ENCODE results near the gene TMEM88.
A peak's percentile ranks its signal among the peaks of the same experiment; 100 is the strongest.

TMEM88 gene

GRCh38 chr17:7843536-7844291 is 11.2 kb upstream of the TMEM88 start:
- peak; percentile 87 for DNase-seq (ENCODE audit: low read depth)

- DNase-seq (ENCODE audit: low read depth): peak; percentile 94
Measured at GRCh38 chr17:7844292-7845154, 10.3 kb upstream of the TMEM88 start.

GRCh38 chr17:7845359-7846062 is 9.4 kb upstream of the TMEM88 start:
- DNase-seq (ENCODE audit: low read depth): no peak

GRCh38 chr17:7846063-7846735 is 8.7 kb upstream of the TMEM88 start:
- no peak for DNase-seq (ENCODE audit: low read depth)

- DNase-seq (ENCODE audit: low read depth): no peak
Measured at GRCh38 chr17:7846765-7847661, 7.9 kb upstream of the TMEM88 start.

- DNase-seq (ENCODE audit: low read depth): no peak
Measured at GRCh38 chr17:7848131-7848579, 6.7 kb upstream of the TMEM88 start.

GRCh38 chr17:7848739-7849129 is 6.1 kb upstream of the TMEM88 start:
- no peak for DNase-seq (ENCODE audit: low read depth)

- no peak for DNase-seq (ENCODE audit: low read depth)
Measured at GRCh38 chr17:7849130-7849750, 5.6 kb upstream of the TMEM88 start.

GRCh38 chr17:7849751-7850504 is 4.9 kb upstream of the TMEM88 start:
- no peak for DNase-seq (ENCODE audit: low read depth)

- DNase-seq (ENCODE audit: low read depth): no peak
Measured at GRCh38 chr17:7850701-7851437, 4.0 kb upstream of the TMEM88 start.

- peak; percentile 81 for DNase-seq (ENCODE audit: low read depth)
Measured at GRCh38 chr17:7851438-7852261, 3.2 kb upstream of the TMEM88 start.

- no peak for DNase-seq (ENCODE audit: low read depth)
Measured at GRCh38 chr17:7852262-7852670, 2.6 kb upstream of the TMEM88 start.

GRCh38 chr17:7852919-7853690 is 1.8 kb upstream of the TMEM88 start:
- peak; percentile 34 for DNase-seq (ENCODE audit: low read depth)

GRCh38 chr17:7853691-7854038 is 1.2 kb upstream of the TMEM88 start:
- DNase-seq (ENCODE audit: low read depth): peak; percentile 30

GRCh38 chr17:7854078-7854777 is 638 bp upstream of the TMEM88 start:
- DNase-seq (ENCODE audit: low read depth): no peak

- DNase-seq (ENCODE audit: low read depth): no peak
Measured at GRCh38 chr17:7855660-7856010, 769 bp downstream of the TMEM88 start.

Measured in amniotic epithelial cell (primary cell).